ENCODE measurements around the gene FAM124A. TPM values are rescaled to one million over a fixed set of nuclear protein-coding genes. Genes with fewer than 3 reads are reported as not detected.

The FAM124A gene
- total RNA-seq, 3 donors from 2014 or later, result 0.13 to 0.21 (median 0.14) TPM

DNA sequence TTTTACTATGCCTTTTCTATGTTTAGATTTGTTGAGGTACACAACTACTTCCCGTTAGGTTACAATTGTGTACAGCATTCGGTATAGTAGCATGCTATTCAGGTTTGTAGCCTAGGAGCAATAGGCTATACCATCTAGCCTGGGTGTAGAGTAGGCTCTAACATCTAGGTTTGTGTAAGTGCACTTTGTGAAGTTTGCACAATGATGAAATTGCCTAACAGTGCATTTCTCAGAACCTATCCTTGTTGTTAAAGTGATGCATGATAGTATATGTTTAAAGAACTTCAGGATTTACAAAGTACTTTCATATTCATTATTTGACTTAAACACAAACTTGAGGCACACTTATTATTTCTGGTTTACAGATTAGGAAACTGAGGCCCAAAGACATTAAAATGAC, 105.8 kb downstream of the FAM124A start:
- Mint-ChIP-seq H3K36me3 (ENCODE audit: insufficient read depth) (no peaks in the 10 kb centered on the region), H3K4me3 (no peak overlapping the region), H3K27me3 (ENCODE audit: low read depth) (peaks cover 3% of the 10 kb centered on the region), H3K4me1 (ENCODE audit: low read depth) (peaks cover 14% of the 10 kb centered on the region), H3K9me3 (no peaks in the 10 kb centered on the region)
- no peak for DNase-seq
- no peak for ATAC-seq

- H3K4me1 Mint-ChIP-seq (ENCODE audit: low read depth), result peaks cover 16% of the 10 kb centered on the region
- ATAC-seq (no peak), DNase-seq (no peak)
- no peaks in the 10 kb centered on the region for H3K36me3 Mint-ChIP-seq (ENCODE audit: insufficient read depth)
- peaks cover 3% of the 10 kb centered on the region for H3K27me3 Mint-ChIP-seq (ENCODE audit: low read depth)
- H3K4me3 Mint-ChIP-seq, result no peak overlapping the region
- no peaks in the 10 kb centered on the region for H3K9me3 Mint-ChIP-seq
These were observed 106.3 kb downstream of the FAM124A start for GRCh38 chr13:51328488-51328887.

GRCh38 chr13:51329606-51330005, 107.4 kb downstream of the FAM124A start:
- peaks cover 2% of the 10 kb centered on the region for H3K36me3 Mint-ChIP-seq (ENCODE audit: insufficient read depth)

GRCh38 chr13:51330791-51331190, 108.6 kb downstream of the FAM124A start:
- no peak for ATAC-seq
- H3K27me3 Mint-ChIP-seq (ENCODE audit: low read depth), result peaks cover 3% of the 10 kb centered on the region
- H3K4me3 Mint-ChIP-seq, result no peak overlapping the region
- no peak for DNase-seq
- H3K36me3 Mint-ChIP-seq (ENCODE audit: insufficient read depth), result peaks cover 2% of the 10 kb centered on the region
- H3K9me3 Mint-ChIP-seq, result no peaks in the 10 kb centered on the region
- peaks cover 16% of the 10 kb centered on the region for H3K4me1 Mint-ChIP-seq (ENCODE audit: low read depth)

More at GRCh38 chr13:51329606-51330005, 107.4 kb downstream of the FAM124A start:
- Mint-ChIP-seq H3K4me1 (ENCODE audit: low read depth) (peaks cover 16% of the 10 kb centered on the region), H3K4me3 (no peak overlapping the region), H3K9me3 (no peaks in the 10 kb centered on the region), H3K27me3 (ENCODE audit: low read depth) (peaks cover 3% of the 10 kb centered on the region)
- DNase-seq (no peak), ATAC-seq (no peak)

GRCh38 chr13:51331354-51331861, 109.2 kb downstream of the FAM124A start:
- H3K4me1 Mint-ChIP-seq (ENCODE audit: low read depth), result peaks cover 16% of the 10 kb centered on the region
- ATAC-seq (no peak), DNase-seq (no peak)
- no peak overlapping the region for H3K4me3 Mint-ChIP-seq
- H3K27me3 Mint-ChIP-seq (ENCODE audit: low read depth), result peaks cover 3% of the 10 kb centered on the region
- no peaks in the 10 kb centered on the region for H3K9me3 Mint-ChIP-seq
- peaks cover 2% of the 10 kb centered on the region for H3K36me3 Mint-ChIP-seq (ENCODE audit: insufficient read depth)

DNA sequence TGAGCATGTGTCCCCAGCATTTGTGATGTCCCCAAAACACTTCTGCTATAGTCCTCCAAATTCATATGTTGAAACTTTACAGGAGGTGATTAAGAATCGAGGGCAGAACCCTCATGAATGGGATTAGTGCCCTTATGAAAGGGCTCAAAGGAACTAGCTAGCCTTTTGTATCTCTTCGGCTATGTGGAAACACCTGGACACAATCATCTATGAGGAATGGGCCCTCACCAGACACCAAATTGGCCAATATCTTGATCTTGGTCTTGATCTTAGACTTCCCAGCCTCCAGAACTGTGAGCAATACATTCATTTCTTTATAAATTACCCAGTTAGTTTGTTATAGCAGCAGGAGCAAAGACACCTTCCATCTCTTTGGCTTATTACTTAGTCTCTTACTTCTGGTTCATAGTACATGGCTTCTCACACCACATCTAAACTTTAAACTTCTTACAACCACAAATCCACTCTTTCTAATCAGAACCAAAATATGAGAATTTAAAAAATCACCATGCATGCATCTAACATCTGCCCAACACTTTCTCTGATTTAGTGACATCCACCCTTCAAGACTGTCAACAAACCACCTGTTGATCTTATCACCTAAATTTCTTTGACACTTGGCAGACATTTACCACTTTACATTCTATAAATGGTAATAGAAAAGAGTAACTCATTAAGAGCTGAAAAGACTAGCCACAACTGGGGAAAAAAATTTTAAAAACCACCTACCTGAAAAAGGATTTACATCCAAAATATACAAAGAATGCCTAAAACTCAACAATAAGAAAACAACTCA, 110.6 kb downstream of the FAM124A start:
- H3K36me3 Mint-ChIP-seq (ENCODE audit: insufficient read depth), result peaks cover 2% of the 10 kb centered on the region
- no peak overlapping the region for H3K4me3 Mint-ChIP-seq
- H3K4me1 Mint-ChIP-seq (ENCODE audit: low read depth), result peaks cover 16% of the 10 kb centered on the region
- ATAC-seq, result no peak
- H3K27me3 Mint-ChIP-seq (ENCODE audit: low read depth), result peaks cover 3% of the 10 kb centered on the region
- no peaks in the 10 kb centered on the region for H3K9me3 Mint-ChIP-seq
- DNase-seq, result no peak

GRCh38 chr13:51333421-51333820, 111.2 kb downstream of the FAM124A start:
- Mint-ChIP-seq H3K9me3 (no peaks in the 10 kb centered on the region), H3K4me1 (ENCODE audit: low read depth) (peaks cover 16% of the 10 kb centered on the region), H3K4me3 (no peak overlapping the region), H3K36me3 (ENCODE audit: insufficient read depth) (peaks cover 2% of the 10 kb centered on the region), H3K27me3 (ENCODE audit: low read depth) (peaks cover 3% of the 10 kb centered on the region)
- ATAC-seq (no peak), DNase-seq (no peak)

- H3K4me3 Mint-ChIP-seq, result no peak overlapping the region
- ATAC-seq, result no peak
- peaks cover 16% of the 10 kb centered on the region for H3K4me1 Mint-ChIP-seq (ENCODE audit: low read depth)
- no peak for DNase-seq
- H3K36me3 Mint-ChIP-seq (ENCODE audit: insufficient read depth), result peaks cover 2% of the 10 kb centered on the region
- no peaks in the 10 kb centered on the region for H3K9me3 Mint-ChIP-seq
- H3K27me3 Mint-ChIP-seq (ENCODE audit: low read depth), result peaks cover 3% of the 10 kb centered on the region
These were observed 111.6 kb downstream of the FAM124A start for GRCh38 chr13:51333826-51334225.

Other genes with a start within 250 kb of the FAM124A start
- not detected for gene C13orf42, start 111.1 kb upstream of the FAM124A start, total RNA-seq
- gene SERPINE3, start 117.3 kb downstream of the FAM124A start, total RNA-seq, result not detected
- gene INTS6, start 230.6 kb downstream of the FAM124A start, total RNA-seq, result 10 to 100 TPM; 44.7 to 61.0 (median 54.0) TPM

Data from activated T-cell treated with anti-CD3 and anti-CD28 coated beads, Interleukin-2, amount 50 U/mL, for 4 hours (primary cell).